Effector CD8-positive, alpha-beta T cell (primary cell): ENCODE results near the gene ABHD5.
A peak's percentile ranks its signal among the peaks of the same experiment; 100 is the strongest.

Source experiments
- DNase-seq: peaks from one replicate; lab custom pipeline; 2025; lab: John Stamatoyannopoulos, UW

ABHD5 gene

DNA sequence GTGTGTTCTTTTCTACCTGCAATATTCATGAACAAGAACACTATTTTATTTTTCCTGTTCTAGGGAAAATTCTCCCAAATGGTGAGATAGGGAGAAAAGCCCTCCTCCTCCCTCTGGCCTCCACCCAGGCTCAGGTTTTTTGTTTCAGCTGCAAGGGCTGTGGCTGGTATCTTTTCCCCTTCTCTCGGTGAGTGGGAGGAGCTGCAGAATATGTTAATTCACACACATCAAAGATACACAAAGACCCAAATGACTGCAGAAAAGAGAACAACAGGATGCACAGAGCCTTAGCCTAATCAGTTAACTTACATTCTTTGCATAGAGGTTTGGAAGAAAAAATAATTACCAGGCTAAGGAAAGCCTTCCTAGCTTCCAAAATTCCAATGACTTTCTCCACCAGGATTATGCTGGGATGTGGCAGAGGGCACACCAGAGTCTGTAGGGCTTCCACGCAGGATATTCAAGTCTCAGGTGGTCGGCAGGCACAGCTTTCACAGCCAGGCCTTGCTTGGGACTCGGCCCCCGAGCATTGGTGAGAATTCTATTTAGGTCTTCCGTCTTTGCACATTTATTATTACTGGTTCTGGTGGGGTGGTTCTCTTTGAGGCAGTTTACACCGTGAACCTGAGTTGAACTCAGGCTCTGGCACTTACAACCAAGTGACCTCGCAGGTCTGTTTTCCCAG is 64.9 kb downstream of the ABHD5 start:
- DNase-seq = no peak

DNA sequence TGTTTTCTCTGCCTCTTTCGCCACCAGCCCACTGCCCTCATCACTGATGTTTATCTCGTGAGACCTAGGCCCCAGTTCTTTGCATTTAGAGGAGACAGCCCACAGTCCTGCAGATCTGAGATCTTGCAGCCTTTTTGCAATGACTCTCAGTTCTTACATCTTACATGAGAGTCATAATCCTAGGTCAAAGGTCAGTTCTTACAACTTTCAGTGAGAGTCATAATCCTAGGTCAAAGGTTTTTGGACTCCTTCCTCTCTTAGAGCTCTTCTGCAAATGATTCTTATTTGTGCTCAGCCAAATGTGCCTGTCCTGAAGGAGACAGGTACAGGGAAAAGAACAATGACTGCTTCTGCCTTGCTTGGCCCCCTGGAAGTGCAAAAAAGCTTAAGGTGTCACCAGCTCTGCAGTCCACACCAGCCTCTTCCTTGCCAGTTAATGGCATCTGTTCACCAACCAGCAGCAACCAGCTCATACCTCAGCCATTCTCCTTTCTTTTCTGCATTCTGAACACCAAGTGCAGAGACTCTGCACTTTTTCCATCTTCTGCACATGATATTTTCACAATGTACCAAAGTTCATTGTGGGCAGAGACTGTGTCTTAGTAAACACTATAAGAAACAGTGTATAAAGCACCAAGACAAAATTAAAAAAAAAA is 67.1 kb downstream of the ABHD5 start:
- DNase-seq = no peak

DNA sequence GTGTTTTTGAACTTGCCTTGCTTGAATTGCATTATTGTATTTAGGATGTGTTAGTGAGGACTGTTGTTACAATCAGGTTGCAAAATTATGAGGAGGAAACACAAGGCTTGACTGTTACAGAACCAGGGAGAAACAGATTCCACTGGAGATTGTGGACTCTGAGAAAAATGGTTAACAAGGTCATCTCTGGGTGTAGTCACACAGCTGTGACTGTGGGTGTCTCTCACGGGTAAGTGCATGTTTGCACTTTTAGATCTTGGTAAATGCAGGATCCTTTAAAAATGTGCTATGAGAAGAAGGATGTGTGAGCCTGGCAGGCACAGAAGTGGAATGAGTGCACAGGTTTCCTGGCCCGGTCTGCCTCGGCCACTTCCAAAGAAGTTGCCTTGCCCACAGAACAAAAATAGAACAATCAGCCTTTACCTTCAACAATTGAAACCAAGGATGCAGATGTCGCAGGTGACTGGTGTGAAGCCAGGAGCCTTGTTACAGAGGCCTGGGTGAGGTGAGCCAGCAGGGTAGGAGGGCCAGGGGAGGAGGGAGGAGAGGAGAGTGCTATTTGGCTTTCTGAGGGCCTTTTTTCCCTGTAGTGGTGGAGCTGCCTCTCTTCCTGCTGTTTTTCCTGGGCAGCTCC is 68.0 kb downstream of the ABHD5 start:
- DNase-seq = no peak

DNA sequence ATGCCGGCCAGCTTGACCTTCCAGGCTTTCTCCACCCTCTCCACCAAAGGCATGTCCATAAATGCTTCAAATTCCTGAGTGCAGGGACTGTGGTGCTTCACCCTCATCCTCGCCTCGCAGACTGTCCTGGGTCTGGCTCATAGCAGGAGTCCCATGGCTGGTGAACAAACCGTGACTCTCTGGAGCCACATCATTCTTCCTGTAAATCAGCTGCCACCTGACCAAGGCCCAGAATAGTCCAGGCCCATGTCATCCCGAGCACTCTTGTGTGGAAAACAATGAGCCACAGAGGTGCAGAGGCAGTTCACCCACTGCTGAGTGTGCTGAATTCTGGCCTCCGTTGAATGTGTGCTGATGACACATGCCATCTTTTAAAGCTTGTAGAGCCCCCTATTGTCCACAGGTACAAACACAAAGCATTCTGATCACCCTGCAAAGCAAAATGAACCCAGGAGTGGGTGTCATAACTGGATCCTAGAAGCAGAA is 68.6 kb downstream of the ABHD5 start:
- DNase-seq = no peak

DNA sequence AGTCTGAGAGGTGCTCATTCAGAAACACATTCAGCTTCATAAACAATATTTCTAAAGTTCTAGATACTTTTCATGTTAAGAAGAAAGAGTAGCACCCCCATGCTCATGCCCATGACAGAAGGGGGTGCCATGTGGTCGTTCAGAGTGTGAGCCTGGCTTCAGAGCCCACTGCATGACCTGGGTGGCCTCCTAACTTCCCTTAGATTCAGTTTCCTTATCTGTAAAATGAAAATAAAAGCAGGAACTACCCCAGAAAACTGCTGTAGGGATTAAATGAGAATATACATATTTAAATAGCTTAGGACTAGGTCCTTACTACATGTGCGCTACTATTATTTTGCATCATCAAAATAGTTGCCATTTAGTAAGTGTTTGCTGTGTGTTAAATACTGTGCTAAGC is 69.2 kb downstream of the ABHD5 start:
- DNase-seq = no peak

DNA sequence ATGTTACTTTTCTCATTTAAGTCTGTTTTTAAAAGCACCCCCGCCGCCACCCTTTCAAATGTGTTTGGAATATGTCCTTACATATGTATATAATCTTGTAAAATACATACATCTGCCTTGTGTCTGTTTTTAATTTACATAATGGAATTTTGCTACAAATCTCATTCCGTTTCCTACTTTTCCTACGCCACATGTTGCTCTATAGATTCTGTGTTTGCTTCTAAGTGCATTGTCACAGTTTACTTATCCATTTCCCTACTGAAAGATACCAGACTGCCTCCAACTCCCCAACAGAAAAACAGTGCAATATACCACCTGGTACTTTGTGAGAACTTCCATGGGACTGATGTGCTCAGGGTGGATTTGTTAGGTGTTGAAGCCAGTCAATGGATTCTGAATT is 70.2 kb downstream of the ABHD5 start:
- no peak for DNase-seq

DNA sequence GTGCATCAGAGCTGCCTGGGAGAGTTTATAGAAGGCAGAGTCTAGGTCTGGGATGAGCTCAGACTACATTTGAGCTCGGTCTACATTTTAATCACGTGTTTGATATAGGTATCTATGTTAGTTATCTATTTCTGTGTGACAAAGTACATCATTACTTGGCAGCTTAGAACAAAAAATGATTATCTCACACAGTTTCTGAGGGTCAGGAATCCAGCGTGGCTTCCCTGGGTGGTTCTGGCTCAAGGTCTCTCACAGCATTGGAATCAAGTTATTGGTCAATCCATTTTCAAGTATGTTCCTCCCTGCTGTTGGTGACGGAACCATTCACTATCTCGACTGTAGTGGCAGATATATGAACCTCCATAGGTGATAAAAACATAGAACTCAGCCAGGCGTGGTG is 71.7 kb downstream of the ABHD5 start:
- DNase-seq = no peak

DNA sequence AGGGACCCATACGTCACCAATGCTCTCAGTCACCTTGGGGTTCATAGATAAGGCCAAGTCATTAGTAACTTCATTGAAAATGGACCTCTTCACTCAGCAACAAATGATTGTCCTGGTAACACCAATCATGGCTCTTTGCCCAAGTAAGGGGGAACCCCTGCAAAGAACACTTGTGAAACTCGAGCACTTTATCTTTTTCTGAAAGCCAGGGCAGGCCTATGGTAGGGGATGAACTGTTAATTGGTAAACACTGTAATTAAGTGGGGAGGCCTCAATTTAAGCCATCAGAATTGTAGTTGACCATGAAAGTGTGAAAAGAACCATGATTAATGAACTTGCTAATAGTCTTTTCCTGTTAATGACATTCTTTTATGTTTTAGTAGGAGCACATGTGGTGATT is 73.3 kb downstream of the ABHD5 start:
- DNase-seq = no peak

DNA sequence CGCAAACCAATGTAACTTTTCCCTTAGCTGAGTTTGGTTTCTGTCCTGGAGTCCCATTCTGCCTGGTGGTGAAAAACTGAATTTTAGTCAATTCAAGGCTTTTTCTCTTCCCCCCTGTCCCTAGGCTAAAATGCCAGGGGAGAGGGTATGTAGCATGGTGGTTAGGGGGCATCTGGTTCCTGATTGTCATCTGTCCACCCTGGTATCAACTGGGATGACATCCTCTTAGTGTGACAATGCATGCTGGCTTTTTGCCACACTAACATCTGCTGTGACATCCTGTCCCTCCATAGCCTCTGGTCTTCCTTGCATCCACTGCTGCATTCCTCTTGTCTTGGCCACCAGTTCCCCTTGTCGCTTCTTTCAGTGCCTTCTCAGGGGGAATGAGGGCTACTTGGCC is 73.7 kb downstream of the ABHD5 start:
- DNase-seq = no peak

DNA sequence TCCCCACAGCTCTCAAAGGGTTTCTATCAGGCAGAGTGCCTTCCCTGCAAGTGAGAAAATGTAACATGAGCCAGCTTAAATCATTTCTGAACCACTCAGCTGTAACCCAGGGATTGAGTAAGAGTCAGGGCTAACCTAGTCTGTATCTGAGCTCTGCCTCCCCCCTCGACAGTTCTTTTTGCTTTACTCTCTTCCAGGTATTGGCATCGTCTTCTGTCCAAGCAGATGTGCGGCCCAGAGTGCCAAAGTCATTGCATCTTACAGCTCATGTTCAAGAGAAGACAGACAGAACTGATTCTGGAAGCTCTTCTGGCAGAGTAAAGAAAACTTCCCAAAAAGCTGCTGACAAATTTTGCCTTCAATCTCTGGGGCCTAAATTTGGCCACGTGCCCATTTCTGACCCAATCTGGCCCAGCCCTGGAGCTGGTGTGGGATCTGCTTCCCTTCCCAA is 74.8 kb downstream of the ABHD5 start:
- DNase-seq = no peak

DNA sequence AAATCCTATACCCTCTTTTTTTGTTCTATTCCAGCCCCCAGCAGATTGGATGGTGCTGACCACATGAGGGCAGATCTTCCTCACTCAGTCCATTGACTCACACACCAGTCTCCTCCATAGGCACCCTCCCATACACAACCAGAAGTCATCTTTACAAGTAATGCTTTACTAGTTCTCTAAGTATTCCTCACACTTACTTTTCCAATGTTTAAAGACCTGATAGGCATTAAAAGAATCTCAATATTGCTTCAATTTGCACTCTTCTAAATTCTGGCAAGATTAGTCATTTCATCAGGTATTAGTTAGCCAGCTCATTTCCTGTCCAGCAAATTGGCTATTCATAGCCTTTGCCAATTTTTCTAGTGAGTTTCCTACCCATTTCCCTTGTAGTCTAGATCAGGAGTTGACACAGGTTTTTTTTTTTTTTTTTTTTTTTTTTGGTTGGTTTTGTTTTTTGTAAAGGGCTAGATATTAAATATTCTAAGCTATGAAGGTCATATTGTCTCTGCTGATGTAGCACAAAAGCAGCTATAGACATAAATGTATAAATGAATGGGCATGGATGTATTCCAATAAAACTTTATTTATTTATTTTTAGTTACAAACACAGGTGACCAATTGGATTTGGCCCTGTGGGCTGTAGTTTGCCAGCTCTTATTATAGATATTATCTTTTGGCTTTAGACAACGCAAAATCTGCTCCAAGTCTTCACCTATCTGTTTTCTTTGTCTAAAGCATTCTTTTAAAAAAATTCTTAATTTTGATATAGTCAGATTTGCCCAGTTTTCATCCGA is 76.1 kb downstream of the ABHD5 start:
- no peak for DNase-seq

DNA sequence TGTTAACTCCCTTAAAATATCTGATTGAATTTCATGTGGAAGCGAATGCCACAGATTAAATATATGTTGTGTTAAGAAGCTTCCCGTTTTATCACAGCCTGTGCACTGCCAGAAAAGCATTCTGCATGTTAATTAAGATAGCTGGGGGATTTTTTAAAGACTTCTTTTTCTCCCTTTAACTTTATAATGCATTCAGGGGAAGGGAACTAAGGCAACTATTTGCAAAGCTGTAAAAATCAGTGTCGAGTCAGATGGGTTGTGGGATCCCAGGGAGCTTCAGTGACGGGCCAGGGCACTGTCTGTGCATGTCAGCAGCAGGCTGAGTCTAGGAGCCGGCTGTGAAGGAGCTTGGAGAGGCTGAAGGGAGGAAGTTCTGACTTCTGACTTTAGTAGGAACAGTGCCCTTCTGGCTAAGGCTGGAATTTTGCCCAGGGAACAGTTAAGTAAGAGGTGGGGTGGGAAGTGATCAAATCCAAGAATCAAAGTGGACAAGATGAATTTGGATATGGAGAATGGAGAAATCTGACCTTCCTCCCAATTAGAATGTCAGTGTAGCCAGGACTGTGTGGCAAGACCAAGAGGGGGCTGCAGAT is 77.7 kb downstream of the ABHD5 start:
- no peak for DNase-seq

DNA sequence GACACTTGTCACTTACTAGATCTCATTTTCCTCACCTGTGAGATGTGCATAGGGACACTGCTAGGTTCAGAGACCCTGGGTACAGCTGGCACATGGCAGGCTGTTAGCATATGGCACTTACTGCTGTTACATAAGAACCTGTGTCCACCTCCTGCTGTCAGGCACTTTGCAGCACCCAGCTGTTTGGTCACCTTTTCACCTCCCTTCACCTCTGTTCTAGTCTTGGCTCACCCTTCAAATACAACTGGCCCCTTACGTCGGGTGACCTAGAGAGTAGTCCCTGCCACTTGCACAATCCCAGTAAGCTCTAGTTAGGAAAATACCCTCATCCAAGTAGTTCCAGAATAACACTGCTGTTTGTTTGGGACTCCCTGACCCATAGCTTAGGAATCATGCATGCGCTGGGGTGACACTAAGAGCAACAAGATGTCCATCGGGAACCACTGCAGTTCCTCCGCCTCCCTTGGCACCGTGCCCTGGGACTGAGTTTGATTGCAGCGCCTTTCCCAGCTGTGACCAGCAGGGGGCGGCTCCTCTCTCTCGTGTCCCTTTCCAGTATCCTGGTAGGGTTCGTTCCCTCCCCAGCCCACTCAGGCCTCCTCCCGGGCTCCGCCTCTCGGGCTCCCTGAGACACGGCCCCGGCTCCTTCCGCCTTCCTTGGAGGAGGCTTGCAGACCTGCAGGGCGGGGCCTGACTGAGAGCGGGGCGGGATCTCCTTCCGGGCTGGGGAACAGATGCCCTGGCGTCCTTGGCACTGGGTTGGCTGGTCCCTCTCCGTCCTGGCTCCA is 78.6 kb downstream of the ABHD5 start:
- DNase-seq = peak; percentile 68

DNA sequence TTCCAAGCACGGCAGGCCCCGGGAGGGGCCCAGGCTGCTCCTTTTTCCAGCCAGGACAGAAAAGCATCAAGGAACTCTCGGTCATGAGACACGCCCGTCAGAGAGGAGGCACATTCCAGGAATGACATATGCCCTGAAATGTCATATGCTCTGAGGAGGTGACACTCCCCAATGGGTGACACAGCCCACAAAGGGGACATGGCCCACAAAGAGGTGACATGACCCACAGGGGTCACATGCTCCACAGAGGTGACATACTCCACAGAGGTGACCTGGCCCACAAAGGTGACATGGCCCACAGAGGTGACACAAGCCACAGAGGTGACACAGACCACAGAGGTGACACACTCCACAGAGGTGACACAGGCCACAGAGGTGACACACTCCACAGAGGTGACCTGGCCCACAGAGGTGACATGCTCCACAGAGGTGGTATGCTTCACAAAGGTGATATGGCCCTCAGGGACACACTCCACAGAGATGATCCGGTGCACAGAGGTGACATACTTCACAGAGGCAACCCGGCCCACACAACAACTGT is 79.2 kb downstream of the ABHD5 start:
- DNase-seq = no peak

DNA sequence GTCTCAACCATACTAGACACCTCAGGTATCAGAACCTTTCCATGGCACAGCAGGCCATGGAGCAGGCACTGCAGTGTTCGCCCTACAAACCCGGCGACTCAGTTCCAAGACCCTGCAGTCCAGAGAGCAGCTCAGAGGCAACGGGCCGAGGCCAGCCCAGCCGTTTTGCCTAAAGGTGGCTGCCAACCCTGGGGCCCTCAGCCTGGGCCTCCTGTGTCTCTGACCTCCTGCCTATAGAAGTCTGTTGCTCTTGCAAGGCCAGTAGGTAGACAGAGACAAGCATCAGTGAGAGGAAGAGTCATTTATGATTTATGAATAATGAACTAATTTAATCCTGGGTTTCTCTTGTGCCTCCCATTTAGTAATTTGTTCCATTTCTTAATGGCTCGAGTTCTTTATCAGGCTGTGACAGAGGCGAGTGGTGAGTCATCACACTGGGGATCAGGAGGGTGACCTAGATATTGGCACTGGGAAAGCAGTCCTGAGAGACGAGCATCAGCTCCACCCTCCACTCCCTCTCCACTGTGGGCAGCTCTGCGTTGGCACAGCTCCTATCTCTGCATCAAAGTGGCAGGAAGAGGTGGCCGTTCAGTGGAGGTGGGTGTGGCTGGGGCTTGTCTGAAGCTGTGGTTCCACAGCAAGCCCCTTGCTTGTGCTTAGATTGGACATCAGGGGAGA is 79.8 kb downstream of the ABHD5 start:
- no peak for DNase-seq

DNA sequence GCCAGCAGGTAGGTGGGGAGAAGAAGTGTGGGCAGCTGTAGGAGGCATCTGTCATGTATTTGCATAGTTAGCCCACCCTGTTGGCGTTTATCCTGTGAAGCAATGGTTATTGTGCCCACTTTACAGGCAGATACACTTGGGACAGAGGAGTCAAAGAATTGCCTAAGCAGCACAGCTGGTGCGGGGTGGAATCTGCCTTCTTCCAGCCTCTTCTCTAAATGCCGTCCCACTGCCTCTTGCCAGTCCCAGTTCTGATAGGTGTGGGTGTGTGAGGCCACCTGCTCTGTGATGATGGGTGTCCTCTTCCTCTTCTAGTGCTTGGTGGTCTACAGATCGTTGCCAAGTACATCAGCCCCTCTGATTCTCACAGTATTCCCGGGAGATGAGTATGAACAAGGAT is 80.9 kb downstream of the ABHD5 start:
- DNase-seq = no peak

DNA sequence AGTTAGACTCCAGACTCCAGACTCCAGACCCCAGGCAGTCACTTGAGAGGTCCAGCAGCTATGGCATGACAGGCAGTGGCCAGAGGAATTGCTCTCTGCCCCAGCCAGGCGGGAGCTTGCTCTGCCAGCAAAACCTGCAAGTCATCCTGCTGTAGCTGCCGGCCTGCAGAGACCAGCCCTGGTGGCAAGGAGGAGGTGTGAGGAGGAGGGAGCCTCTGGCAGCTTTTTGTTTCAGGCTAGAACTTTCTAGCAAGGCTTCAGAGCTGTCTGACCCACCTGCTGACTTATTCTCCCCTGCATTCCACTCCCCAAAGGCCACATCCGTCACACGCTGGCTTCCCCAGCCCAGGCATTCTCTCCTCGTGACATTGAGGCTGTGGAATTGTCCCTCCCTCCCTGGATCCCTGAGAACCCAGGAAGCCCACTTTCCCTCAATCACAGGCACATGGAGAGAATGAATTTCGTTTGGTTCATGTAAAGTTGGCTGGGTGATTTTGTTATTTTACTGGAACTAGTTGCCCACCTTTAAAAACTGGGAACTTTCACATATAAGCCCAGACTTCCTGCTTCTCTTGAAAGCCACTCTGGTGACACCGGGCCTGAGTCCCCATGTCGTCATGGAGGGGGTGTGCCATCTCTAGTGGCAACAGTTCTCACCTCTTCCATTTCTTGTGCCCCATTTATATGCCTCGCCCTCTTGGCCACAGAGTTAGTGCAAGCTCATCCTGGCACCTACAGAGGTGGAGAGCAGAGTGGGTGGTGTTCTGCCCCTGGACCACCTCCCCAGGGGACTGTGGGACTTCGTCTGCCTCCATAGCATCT is 82.7 kb downstream of the ABHD5 start:
- no peak for DNase-seq

DNA sequence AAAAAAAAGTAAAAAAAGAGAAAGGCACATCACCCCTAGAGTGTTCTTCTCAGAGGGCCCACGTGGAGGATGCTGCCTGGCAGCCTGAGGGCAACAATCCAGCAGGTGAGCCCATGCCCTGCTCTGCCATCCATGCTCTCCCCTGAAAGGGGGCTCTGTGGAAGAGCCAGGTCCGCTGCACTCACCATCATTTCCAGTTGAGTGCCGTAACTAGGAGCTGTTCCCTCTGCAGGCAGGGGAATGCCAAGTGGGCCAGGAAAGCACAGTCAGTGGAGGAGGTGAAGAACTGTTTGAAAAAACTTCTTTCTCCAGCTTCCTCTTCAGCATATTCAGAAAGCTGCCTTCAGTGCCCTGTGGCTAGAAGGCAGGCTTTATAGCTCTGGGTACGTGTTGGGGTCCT is 84.1 kb downstream of the ABHD5 start:
- DNase-seq = no peak

DNA sequence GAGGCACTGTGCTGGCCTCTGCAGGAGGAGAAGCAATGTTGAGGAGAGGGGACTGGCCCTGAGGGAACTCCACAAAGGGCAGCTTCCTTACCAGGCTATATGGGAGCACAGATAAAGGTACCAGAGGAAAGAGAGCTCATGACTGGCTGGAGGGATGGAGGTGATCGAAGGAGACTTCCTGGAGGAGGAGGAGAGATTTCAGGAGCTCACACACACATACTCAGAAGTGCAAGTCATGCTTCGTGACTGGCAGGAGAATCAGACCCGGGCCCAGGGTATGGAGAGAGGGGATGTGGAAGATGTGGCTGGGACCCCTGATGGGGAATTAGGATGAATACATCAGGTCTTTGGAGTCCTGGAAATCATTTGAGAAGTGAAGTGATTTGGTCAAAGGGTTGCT is 85.4 kb downstream of the ABHD5 start:
- DNase-seq = no peak
